ENCODE data around the gene SPATA12.

The SPATA12 gene

DNA sequence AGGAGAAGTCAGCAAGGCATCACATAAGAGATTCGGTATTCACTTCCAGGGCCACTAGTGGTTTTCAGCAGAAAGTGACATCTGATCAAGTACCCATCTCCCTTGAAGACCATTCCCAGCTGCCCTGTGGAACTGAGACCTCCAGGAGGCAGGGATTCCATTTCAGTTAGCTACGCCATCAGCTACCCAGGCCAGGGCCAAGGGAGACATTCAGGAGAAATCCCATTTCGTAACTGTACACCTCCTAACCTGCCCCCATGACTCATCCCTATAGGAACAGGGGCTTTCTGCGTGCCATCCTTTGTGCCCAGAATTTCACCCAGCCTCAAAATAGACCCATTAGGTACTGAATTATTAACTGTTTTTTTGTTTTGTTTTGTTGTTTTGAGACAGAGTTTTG lies 24.7 kb downstream of the SPATA12 start:
- FAIRE-seq: no peak

- FAIRE-seq: no peak
These were observed 25.7 kb downstream of the SPATA12 start for GRCh38 chr3:57086201-57086600.

DNA sequence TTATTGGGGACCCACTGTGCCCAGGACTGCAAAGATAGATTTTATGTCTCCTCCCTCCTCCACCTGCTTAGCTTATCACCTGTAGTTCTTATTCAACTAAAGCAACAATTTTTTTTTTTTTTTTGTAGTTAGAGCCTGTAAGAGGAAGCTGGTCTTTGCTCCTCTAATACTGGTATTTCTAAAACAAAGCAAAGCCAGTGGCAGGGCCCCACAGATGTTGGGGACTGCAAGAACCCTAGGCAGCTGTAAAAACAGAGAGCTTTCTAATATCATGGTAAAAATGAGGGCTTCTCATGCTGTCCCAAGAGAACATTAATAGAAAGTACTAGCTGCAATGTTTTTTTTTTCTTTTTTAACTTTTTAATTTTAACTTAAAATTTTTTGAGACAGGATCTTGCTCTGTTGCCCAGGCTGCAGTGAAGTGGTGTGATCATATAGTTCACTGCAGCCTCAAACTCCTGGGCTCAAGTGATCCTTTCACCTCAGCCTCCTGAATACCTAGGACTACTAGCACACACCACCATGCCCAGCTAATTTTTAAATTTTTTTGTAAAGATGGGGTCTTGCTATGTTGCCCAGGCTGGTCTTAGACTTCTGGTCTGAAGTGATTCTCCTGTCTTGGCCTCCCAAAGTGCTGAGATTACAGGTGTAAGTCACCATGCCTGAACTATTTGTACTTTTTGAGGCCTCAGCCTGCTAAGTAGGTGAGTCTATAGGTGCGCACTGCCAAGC lies 27.1 kb downstream of the SPATA12 start:
- no peak for FAIRE-seq

- no peak for FAIRE-seq
These were observed 28.0 kb downstream of the SPATA12 start for GRCh38 chr3:57088503-57088902.

DNA sequence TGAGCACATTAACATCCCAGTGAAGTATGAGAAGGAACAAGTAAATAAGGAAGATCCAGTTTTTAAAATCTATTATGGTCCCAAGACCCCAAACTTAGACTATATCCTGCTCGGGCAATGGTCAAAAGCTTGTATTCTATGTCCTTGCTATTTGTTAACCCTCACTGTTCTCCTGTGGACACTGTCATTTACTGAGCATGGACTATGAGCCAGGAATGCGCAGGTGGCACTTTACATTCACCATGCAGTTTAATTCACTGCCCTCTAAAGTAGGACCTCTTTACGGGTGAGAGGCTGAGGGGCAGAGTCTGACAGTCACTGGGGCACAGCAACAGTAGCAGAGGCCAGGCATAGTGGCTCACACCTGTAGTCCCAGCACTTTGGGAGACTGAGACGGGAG lies 28.6 kb downstream of the SPATA12 start:
- FAIRE-seq: no peak

- no peak for FAIRE-seq
These were observed 31.2 kb downstream of the SPATA12 start for GRCh38 chr3:57091521-57092273.

- no peak for FAIRE-seq
These were observed 33.0 kb downstream of the SPATA12 start for GRCh38 chr3:57093489-57093888.

DNA sequence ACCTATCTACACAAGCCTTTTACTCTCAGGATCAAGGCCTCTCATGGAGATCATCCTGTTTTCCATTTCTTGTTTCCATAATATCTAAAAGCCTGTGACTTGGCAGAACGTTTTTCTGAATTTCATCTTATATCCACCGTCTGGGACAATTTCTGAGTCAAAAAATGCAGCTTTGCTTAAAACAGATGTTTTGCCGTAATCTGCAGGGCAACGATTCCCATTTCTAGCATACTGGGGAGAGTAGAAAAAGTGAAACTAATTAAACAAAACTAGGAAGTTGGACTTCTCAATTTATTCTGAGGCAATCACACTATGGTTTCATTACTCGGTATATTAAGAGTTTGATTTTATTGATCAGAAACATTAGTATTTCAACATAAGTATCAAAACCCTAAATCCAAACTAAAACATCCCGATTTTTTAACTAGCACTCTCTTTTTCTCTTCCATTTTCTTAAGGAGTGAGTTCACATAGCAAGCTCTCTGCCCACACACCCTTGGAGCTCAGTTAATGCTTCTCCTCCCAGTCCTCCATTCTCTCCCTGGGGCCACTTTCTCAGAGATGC lies 33.6 kb downstream of the SPATA12 start:
- FAIRE-seq: no peak

- FAIRE-seq: no peak
These were observed 34.1 kb downstream of the SPATA12 start for GRCh38 chr3:57094575-57094974.

DNA sequence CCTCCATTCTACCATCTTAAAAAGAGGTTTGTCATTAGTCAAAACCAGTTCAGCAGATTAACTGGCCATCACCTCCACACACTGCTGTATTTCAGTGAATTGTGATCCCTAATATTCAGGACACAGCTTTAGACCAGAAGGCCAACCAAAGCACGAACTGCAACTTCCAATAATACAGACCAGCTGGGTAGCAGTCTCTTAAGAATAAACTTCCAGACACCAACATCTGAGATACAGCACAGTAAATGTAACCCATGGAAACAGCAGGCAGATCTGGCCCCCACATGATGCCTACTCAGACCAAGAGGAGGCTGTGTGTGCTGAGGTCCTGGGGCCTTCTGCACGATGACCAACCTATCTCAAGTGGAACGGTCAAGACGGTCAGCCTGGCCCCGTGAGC lies 34.9 kb downstream of the SPATA12 start:
- FAIRE-seq: no peak

- no peak for FAIRE-seq
These were observed 37.1 kb downstream of the SPATA12 start for GRCh38 chr3:57097536-57097935.

- FAIRE-seq: no peak
These were observed 38.2 kb downstream of the SPATA12 start for GRCh38 chr3:57098418-57099310.

- FAIRE-seq: no peak
These were observed 39.7 kb downstream of the SPATA12 start for GRCh38 chr3:57100046-57100695.

- no peak for FAIRE-seq
These were observed 45.1 kb downstream of the SPATA12 start for GRCh38 chr3:57105585-57105984.

- no peak for FAIRE-seq
These were observed 48.2 kb downstream of the SPATA12 start for GRCh38 chr3:57108684-57109083.

DNA sequence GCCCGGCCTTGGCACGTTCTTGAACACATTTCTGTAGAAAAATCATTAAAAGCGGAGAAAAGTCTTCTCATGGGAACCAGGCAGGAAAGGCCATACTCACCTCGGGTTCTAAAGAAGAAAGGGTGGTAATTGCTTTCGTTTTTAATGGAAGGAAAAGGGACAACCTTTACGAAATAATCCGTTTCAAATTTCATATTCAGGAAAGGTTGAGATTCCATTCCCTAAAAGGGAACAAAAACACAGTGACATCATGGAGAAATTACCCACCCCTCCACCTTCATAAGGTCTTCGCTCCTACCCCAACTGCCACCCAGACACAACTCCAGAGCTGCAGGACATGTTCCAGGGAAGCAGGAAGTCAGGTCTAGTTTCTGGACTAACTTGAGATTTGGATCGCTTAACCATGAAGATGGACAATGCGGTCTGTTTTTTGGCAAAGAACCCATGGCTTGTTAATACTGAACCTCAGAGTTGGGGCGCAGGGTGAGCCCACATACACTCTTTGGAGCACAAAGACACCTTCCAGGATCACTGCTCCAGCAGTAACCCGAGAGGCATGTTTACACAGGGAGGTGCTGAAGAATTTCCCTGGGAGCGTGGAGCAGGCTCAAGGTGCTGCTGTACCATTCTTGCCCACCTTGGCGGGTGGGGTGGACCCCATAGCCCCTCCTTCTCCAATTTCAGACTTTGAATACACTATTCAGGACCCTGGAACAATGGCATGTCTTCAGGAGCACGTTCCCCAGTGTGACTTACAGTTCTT lies 49.2 kb downstream of the SPATA12 start:
- FAIRE-seq: no peak

- no peak for FAIRE-seq
These were observed 49.8 kb downstream of the SPATA12 start for GRCh38 chr3:57110214-57110613.

DNA sequence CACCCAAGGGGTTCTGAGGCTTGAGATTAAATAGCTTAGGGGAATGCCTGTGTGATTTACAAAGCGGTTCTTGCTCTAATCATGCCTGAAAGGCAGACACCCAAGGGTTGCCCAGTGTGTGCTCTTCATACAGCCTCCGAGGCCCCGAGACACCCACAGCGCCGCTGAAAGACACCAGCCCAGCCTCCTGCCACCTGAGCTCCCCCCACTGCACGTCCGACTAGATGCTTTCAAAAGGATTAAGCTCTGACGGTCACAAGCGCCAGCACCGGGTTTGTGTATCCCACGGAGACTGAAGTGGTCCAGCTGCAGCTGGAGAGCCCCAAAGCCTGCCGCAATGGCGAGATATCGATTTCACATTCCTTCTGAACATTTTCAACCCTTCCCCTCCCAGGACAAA lies 50.3 kb downstream of the SPATA12 start:
- no peak for FAIRE-seq

DNA sequence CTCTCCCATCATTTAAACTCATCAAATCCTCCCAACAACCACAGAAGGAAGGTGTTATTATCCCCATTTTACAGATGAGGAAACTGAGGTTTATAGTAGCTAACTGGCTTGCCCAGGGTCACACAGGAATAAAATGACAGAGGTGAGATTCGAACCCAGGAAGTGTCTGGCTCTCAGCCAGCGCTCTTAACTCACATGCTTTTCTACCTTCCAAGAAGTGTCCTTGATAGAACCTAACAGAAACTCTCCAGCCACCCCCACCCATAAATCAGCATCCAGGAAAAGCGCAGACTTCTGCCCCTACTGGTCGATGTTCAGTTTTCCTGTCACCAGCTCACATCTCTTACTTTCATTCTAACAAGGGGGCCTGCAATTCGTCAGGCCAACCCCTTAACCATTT lies 51.7 kb downstream of the SPATA12 start:
- no peak for FAIRE-seq

DNA sequence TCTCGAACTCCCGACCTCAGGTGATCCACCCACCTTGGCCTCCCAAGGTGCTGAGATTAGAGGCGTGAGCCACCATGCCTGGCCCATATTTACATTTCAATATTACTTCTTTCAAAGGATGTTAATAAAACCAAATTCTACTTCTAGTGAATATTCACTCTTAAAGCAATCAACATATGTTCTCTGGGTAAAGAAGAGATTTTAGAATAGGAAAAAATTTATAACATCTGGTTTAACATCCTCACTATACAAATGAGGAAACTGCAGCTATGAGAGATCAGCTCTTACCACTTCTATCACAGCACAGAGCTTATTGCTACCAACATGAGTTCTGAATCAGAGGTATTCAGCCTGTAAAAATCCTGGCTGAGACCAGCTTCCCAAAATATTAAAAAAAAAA lies 56.0 kb downstream of the SPATA12 start:
- no peak for FAIRE-seq

DNA sequence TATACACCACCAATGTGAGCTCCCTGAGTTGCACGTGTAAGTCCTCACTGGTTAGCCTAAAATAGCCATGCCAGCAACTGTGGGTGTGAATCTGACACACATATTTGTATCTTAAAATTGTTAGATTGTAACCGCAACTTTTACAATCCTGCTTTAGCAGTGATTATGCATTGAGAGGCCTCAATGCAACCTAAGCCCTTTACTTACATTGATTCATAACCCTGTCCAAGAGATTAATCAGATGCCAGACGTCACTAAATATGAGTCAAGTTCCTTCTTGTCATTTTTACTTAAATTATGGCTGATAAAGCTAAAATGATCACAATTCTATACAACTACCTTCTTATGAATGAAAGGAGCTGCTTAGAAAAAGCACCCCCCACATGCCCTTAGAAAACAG lies 57.8 kb downstream of the SPATA12 start:
- FAIRE-seq: no peak

GRCh38 chr3:57120040-57120439 lies 59.6 kb downstream of the SPATA12 start:
- FAIRE-seq: no peak

Measured in colon (tissue), 2 donors.